HG03432 (cell line): Measurements from ENCODE around the gene RTN4RL2.
"Not testable (repeated sequence)": the region's sequence is repeated elsewhere in the genome, so short reads cannot be mapped to it uniquely, and the experiment has no call there.

Experiments
- ATAC-seq: cut with Tn5 transposase; IDR thresholded peaks from one replicate; pipeline ENCODE4 v1.9.1; 2021; ENCODE audit warnings: mild to moderate bottlenecking, moderate library complexity; ENCODE audit not compliant: unreplicated experiment

RTN4RL2 gene

GRCh38 chr11:57432149-57432561 lies 28.2 kb upstream of the RTN4RL2 start:
- peak; percentile 6 for ATAC-seq

- peak; percentile 54 for ATAC-seq
Measured at GRCh38 chr11:57432714-57433163, 27.6 kb upstream of the RTN4RL2 start.

- ATAC-seq, result no peak
Measured at GRCh38 chr11:57434640-57435546, 25.4 kb upstream of the RTN4RL2 start.

GRCh38 chr11:57436031-57436430 lies 24.3 kb upstream of the RTN4RL2 start:
- ATAC-seq, result no peak

- no peak for ATAC-seq
Measured at GRCh38 chr11:57438345-57439285, 21.7 kb upstream of the RTN4RL2 start.

GRCh38 chr11:57439786-57440185 lies 20.5 kb upstream of the RTN4RL2 start:
- no peak for ATAC-seq

GRCh38 chr11:57440744-57441414 lies 19.4 kb upstream of the RTN4RL2 start:
- no peak for ATAC-seq

- ATAC-seq, result no peak
Measured at GRCh38 chr11:57444362-57445121, 15.8 kb upstream of the RTN4RL2 start.

GRCh38 chr11:57445122-57445394 lies 15.3 kb upstream of the RTN4RL2 start:
- ATAC-seq, result not testable (repeated sequence)

- no peak for ATAC-seq
Measured at GRCh38 chr11:57446055-57446454, 14.3 kb upstream of the RTN4RL2 start.

- ATAC-seq, result no peak
Measured at GRCh38 chr11:57453543-57454177, 6.7 kb upstream of the RTN4RL2 start.

- ATAC-seq, result peak; percentile 68
Measured at GRCh38 chr11:57456960-57457642, 3.2 kb upstream of the RTN4RL2 start.

GRCh38 chr11:57457643-57458023 lies 2.7 kb upstream of the RTN4RL2 start:
- ATAC-seq, result peak; percentile 32

GRCh38 chr11:57458060-57458409 lies 2.3 kb upstream of the RTN4RL2 start:
- no peak for ATAC-seq

- peak; percentile 28 for ATAC-seq
Measured at GRCh38 chr11:57458410-57459163, 1.7 kb upstream of the RTN4RL2 start.

GRCh38 chr11:57459164-57460021 lies 935 bp upstream of the RTN4RL2 start:
- ATAC-seq, result no peak

GRCh38 chr11:57460758-57461749 lies 726 bp downstream of the RTN4RL2 start:
- ATAC-seq, result no peak
